ENCODE measurements around the gene GMDS. TPM values are rescaled to one million over a fixed set of nuclear protein-coding genes. Genes with fewer than 3 reads are reported as not detected.

Gene GMDS
- total and polyA plus RNA-seq, 2 donors (not counting 3 experiments of a cell fraction or from before 2014, with no cell fraction given): 9.8 to 23.5 TPM

- ChIA-PET POLR2A (no interaction called here), CTCF (interaction anchor here (1.3 to 1.5 kb wide), 3 partner anchors 9 to 172 kb away, joined by 3 to 5 read pairs (median 3); no protein-coding TSS in a partner anchor)
- no peaks in the 10 kb centered on the region for H4K20me1 ChIP-seq (replicated peaks; ENCODE audit: control insufficient read depth, extremely low read depth, insufficient read depth, low read length)
- FAIRE-seq (no peak), DNase-seq (ENCODE audit: low read depth, low spot score) (no peak)
- H3K27ac ChIP-seq (ENCODE audit: insufficient read depth, low read depth, low read length): no peak overlapping the region
- peaks cover 12% of the 10 kb centered on the region for H3K4me1 ChIP-seq (ENCODE audit: control insufficient read depth, extremely low read depth, insufficient read depth, low read length)
- no peaks in the 10 kb centered on the region for H3K9me3 ChIP-seq (replicated peaks; ENCODE audit: control insufficient read depth, insufficient read depth, low read length)
- no peak for TF ChIP-seq EZH2 (IDR thresholded peaks at IDR 0.05; ENCODE audit: borderline replicate concordance, low read depth, low read length, severe bottlenecking)
- TF ChIP-seq FOS (IDR thresholded peaks at IDR 0.05; ENCODE audit: borderline replicate concordance, insufficient read depth, low read length): no peak
- TF ChIP-seq JUN (IDR thresholded peaks at IDR 0.05; ENCODE audit: borderline replicate concordance, insufficient read depth, insufficient read length, low read depth): no peak
- TF ChIP-seq GATA2 (IDR thresholded peaks at IDR 0.05; ENCODE audit: insufficient read depth, insufficient read length, low read depth, low read length): no peak
- TF ChIP-seq POLR2A (IDR thresholded peaks at IDR 0.05; ENCODE audit: low read depth, low read length): no peak
- no peak for TF ChIP-seq MYC (IDR thresholded peaks at IDR 0.05; ENCODE audit: low read depth, low read length)
- TF ChIP-seq MAX (IDR thresholded peaks at IDR 0.05; ENCODE audit: insufficient read depth, insufficient read length): no peak
- TF ChIP-seq POLR2AphosphoS5 (IDR thresholded peaks at IDR 0.05; ENCODE audit: insufficient read depth, low read depth, low read length): no peak
- TF ChIP-seq CTCF (IDR thresholded peaks at IDR 0.05; ENCODE audit: extremely low read depth in 1 of 2, insufficient read depth in 1 of 2, low read depth in 1 of 2, low read length in 2 of 2): no peak
- no peaks in the 10 kb centered on the region for H3K79me2 ChIP-seq (ENCODE audit: control insufficient read depth, insufficient read depth, low read length)
- dilution Hi-C loops (cut with MboI; ENCODE audit: extremely low pct_ligation_motif_present, low sequenced_read_pairs) (no loop called here), intact Hi-C loops (cut with micrococcal nuclease) (no loop called here)
- H3K27me3 ChIP-seq (ENCODE audit: control insufficient read depth in 2 of 2, insufficient read depth in 2 of 2, low read length in 2 of 2): no peaks in the 10 kb centered on the region
- no peak overlapping the region for H3K4me3 ChIP-seq (replicated peaks in 1 of 3; ENCODE audit: insufficient read depth in 1 of 3, low read depth in 1 of 3, low read length in 3 of 3)
- no peak overlapping the region for H2AFZ ChIP-seq (ENCODE audit: low read depth, low read length)
- no peaks in the 10 kb centered on the region for H3K36me3 ChIP-seq (ENCODE audit: control insufficient read depth in 2 of 2, extremely low read depth in 1 of 2, insufficient read depth in 2 of 2, low read length in 2 of 2)
- BruUV-seq (replicated peaks): no TSS peak
- H3K9me1 ChIP-seq (replicated peaks; ENCODE audit: control insufficient read depth, extremely low read depth, insufficient read depth, low read length): no peaks in the 10 kb centered on the region
- H3K4me2 ChIP-seq (ENCODE audit: insufficient read depth, low read length): no peak overlapping the region
- no peak overlapping the region for H3K9ac ChIP-seq (replicated peaks; ENCODE audit: extremely low read depth, insufficient read depth, low read length)
These were observed 343.8 kb downstream of the GMDS start for GRCh38 chr6:1901556-1901955.

Measured in endothelial cell of umbilical vein (primary cell).